Measurements from ENCODE around the gene SIRT2.

- no peak for TF ChIP-seq POLR2A (IDR thresholded peaks at IDR 0.05)
- TF ChIP-seq CTCF (IDR thresholded peaks at IDR 0.05 in 4 of 5, conservative IDR thresholded peaks at IDR 0.05 in 1 of 5), result no peak
Measured at GRCh38 chr19:38945562-38946228, 46.3 kb upstream of the SIRT2 start.
